Mammary epithelial cell (primary cell): Measurements from ENCODE around the gene PRKAG1.

Experiments
- CTCF ChIP-seq, 2 donors: IDR thresholded peaks in 1 of 2; conservative IDR thresholded peaks in 1 of 2; 2 replicates each; pipeline ENCODE4 v1.5.1; 2011 to 2012; ENCODE audit warnings: inconsistent platforms in 2 of 2, low read length in 2 of 2, mild to moderate bottlenecking in 2 of 2, control low read depth in 1 of 2, low read depth in 1 of 2; ENCODE audit not compliant: insufficient read depth in 1 of 2; ENCODE audit errors: extremely low read depth in 1 of 2
- EZH2 ChIP-seq: IDR thresholded peaks from 2 replicates; pipeline ENCODE4 v1.6.1; 2012; ENCODE audit warnings: low read length, inconsistent platforms, borderline replicate concordance

GRCh38 chr12:49022558-49023178, 4.1 kb upstream of the PRKAG1 start:
- no peak for TF ChIP-seq CTCF (conservative IDR thresholded peaks at IDR 0.05 in 1 of 2, IDR thresholded peaks at IDR 0.05 in 1 of 2; ENCODE audit: extremely low read depth in 1 of 2, insufficient read depth in 1 of 2, low read depth in 1 of 2, low read length in 2 of 2)
- no peak for TF ChIP-seq EZH2
